Peyer's patch (tissue), 4 donors: ENCODE data around the gene PLEKHG3.

ENCODE experiments used
- CTCF ChIP-seq, 6 experiments: fragments of 450-650 bp in 4 of 6; fragments of 200-600 bp in 2 of 6; sonication (generic) in 1 of 6; IDR thresholded peaks; one replicate each; pipeline ENCODE4 v1.5.1; 2017 to 2019; ENCODE audit warnings: antibody characterized with exemption in 6 of 6, mild to moderate bottlenecking in 3 of 6, moderate library complexity in 1 of 6
- POLR2A ChIP-seq, 2 donors: fragments of 450-650 bp; IDR thresholded peaks; one replicate each; pipeline ENCODE4 v1.5.1; 2017; ENCODE audit warnings: antibody characterized with exemption in 2 of 2, mild to moderate bottlenecking in 2 of 2, moderate library complexity in 2 of 2

GRCh38 chr14:64692986-64693809, 11.0 kb upstream of the PLEKHG3 start:
- TF ChIP-seq CTCF (IDR thresholded peaks at IDR 0.05) (no peak), POLR2A (IDR thresholded peaks at IDR 0.05) (no peak)
